Uterus (tissue), 2 donors: Measurements from ENCODE around the gene ADRA2C.

Experiments
- POLR2A ChIP-seq, 2 donors: fragments of 450-650 bp; IDR thresholded peaks; one replicate each; pipeline ENCODE4 v1.6.1; 2016; ENCODE audit warnings: antibody characterized with exemption in 2 of 2, mild to moderate bottlenecking in 1 of 2, moderate library complexity in 1 of 2
- TF ChIP-seq, protein P1 (sequence below), 4 experiments: fragments of 200-600 bp in 2 of 4; fragments of 450-650 bp in 2 of 4; sonication (generic) in 2 of 4; IDR thresholded peaks; one replicate each; pipeline ENCODE4 v1.5.1; 2016 to 2019; ENCODE audit warnings: antibody characterized with exemption in 4 of 4, mild to moderate bottlenecking in 2 of 4, moderate library complexity in 1 of 4

- TF ChIP-seq, protein P1, sequence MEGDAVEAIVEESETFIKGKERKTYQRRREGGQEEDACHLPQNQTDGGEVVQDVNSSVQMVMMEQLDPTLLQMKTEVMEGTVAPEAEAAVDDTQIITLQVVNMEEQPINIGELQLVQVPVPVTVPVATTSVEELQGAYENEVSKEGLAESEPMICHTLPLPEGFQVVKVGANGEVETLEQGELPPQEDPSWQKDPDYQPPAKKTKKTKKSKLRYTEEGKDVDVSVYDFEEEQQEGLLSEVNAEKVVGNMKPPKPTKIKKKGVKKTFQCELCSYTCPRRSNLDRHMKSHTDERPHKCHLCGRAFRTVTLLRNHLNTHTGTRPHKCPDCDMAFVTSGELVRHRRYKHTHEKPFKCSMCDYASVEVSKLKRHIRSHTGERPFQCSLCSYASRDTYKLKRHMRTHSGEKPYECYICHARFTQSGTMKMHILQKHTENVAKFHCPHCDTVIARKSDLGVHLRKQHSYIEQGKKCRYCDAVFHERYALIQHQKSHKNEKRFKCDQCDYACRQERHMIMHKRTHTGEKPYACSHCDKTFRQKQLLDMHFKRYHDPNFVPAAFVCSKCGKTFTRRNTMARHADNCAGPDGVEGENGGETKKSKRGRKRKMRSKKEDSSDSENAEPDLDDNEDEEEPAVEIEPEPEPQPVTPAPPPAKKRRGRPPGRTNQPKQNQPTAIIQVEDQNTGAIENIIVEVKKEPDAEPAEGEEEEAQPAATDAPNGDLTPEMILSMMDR (IDR thresholded peaks at IDR 0.05) = no peak
- TF ChIP-seq POLR2A (IDR thresholded peaks at IDR 0.05) = no peak
These were observed 44.0 kb downstream of the ADRA2C start for GRCh38 chr4:3810111-3810680.
